Keratinocyte (primary cell): Measurements from ENCODE around the gene BCAS3. TPM values are rescaled to one million over a fixed set of nuclear protein-coding genes. Genes with fewer than 3 reads are reported as not detected.

ENCODE experiments used
- DNase-seq: peaks from one replicate; pipeline ENCODE4 v3.0.0-alpha.2; 2011; ENCODE audit warnings: low read depth, missing footprints, low spot score
- FAIRE-seq: peaks from 2 replicates; lab custom pipeline; 2011; peaks lifted over from hg19 to GRCh38; lab: Jason Lieb, UNC
- H2AFZ ChIP-seq: 2 replicates; pipeline ENCODE4 v1.6.0; 2012; ENCODE audit warnings: low read length, control low read depth, inconsistent platforms; ENCODE audit not compliant: control insufficient read depth
- H3K27ac ChIP-seq: 2 replicates; pipeline ENCODE4 v1.5.1; 2011; ENCODE audit warnings: low read length; ENCODE audit not compliant: control insufficient read depth, insufficient read depth
- H3K27me3 ChIP-seq: 3 replicates; pipeline ENCODE4 v1.6.0; 2011; ENCODE audit warnings: low read length; ENCODE audit not compliant: control insufficient read depth, insufficient read depth; ENCODE audit errors: extremely low read depth
- H3K36me3 ChIP-seq, 2 experiments: 2 replicates in 1 of 2; 3 replicates in 1 of 2; pipeline ENCODE4 v1.5.1; 2011; ENCODE audit warnings: low read length in 2 of 2, mild to moderate bottlenecking in 1 of 2; ENCODE audit not compliant: control insufficient read depth in 2 of 2, insufficient read depth in 2 of 2; ENCODE audit errors: extremely low read depth in 1 of 2
- H3K4me1 ChIP-seq: 3 replicates; pipeline ENCODE4 v1.5.1; 2011; ENCODE audit warnings: low read length; ENCODE audit not compliant: control insufficient read depth, insufficient read depth; ENCODE audit errors: extremely low read depth
- H3K4me2 ChIP-seq: 3 replicates; pipeline ENCODE4 v1.6.0; 2011; ENCODE audit warnings: low read depth, low read length; ENCODE audit not compliant: control insufficient read depth, insufficient read depth; ENCODE audit errors: extremely low read depth
- H3K4me3 ChIP-seq, 3 experiments: fragments of 200-600 bp in 1 of 3; sonication (generic) in 1 of 3; 2 replicates in 2 of 3; 3 replicates in 1 of 3; pipeline ENCODE4 v1.5.1; 2011 to 2016; ENCODE audit warnings: low read length in 3 of 3, mild to moderate bottlenecking in 3 of 3, control low read depth in 2 of 3, inconsistent platforms in 1 of 3, low read depth in 1 of 3, mixed read lengths in 1 of 3, mixed run types in 1 of 3, moderate library complexity in 1 of 3; ENCODE audit not compliant: control insufficient read depth in 2 of 3, insufficient read depth in 2 of 3; ENCODE audit errors: extremely low read depth in 1 of 3
- H3K79me2 ChIP-seq: 2 replicates; pipeline ENCODE4 v1.6.0; 2012; ENCODE audit warnings: low read length; ENCODE audit not compliant: control insufficient read depth, insufficient read depth
- H3K9ac ChIP-seq: 3 replicates; pipeline ENCODE4 v1.6.0; 2011; ENCODE audit warnings: low read length; ENCODE audit not compliant: control insufficient read depth, insufficient read depth; ENCODE audit errors: extremely low read depth
- H3K9me1 ChIP-seq: 3 replicates; pipeline ENCODE4 v1.6.0; 2011; ENCODE audit warnings: low read length; ENCODE audit not compliant: control insufficient read depth, insufficient read depth; ENCODE audit errors: extremely low read depth
- H3K9me3 ChIP-seq: 2 replicates; pipeline ENCODE4 v1.5.1; 2012; ENCODE audit warnings: low read depth, low read length; ENCODE audit not compliant: control insufficient read depth
- H4K20me1 ChIP-seq: 3 replicates; pipeline ENCODE4 v1.6.0; 2011; ENCODE audit warnings: low read length; ENCODE audit not compliant: control insufficient read depth, insufficient read depth; ENCODE audit errors: extremely low read depth
- EZH2 ChIP-seq: IDR thresholded peaks from one replicate; pipeline ENCODE4 v1.6.1; 2012; ENCODE audit warnings: inconsistent platforms, mild to moderate bottlenecking, low read length, moderate library complexity
- dilution Hi-C: fragments of 300-500 bp; cut with MboI; formaldehyde crosslinking; loops from one replicate; pipeline ENCODE4 v1.7.0; 2020; ENCODE audit warnings: low sequenced_read_pairs; ENCODE audit not compliant: extremely low pct_ligation_motif_present
- polyA plus RNA-seq, 5 experiments: library from polyadenylated mRNA; depleted of rRNA in 3 of 5; stranded (reverse) in 3 of 5; stranded (forward) in 1 of 5; unstranded in 1 of 5; fragments of >200 nt; gene quantifications; 1 replicate in 1 of 5; 2 replicates in 3 of 5; 3 replicates in 1 of 5; pipeline versions ENCODE4 v1.2.1 to v1.2.3, GENCODE V29; 2011 to 2012; ENCODE audit warnings: missing spikeins in 2 of 5, low read depth in 1 of 5, low replicate concordance in 1 of 5
- TF ChIP-seq, protein P1 (sequence below), 3 experiments: IDR thresholded peaks in 1 of 3; conservative IDR thresholded peaks in 1 of 3; optimal IDR thresholded peaks in 1 of 3; 2 replicates in 2 of 3; 3 replicates in 1 of 3; pipeline versions ENCODE3 to v1.5.1; 2011; ENCODE audit warnings: low read length in 3 of 3, mild to moderate bottlenecking in 3 of 3, moderate library complexity in 2 of 3, control low read depth in 1 of 3, inconsistent platforms in 1 of 3; ENCODE audit not compliant: insufficient read depth in 2 of 3; ENCODE audit errors: extremely low read depth in 1 of 3

Gene BCAS3
- polyA plus RNA-seq, 1 donor (not counting 4 experiments of a cell fraction or from before 2014, with no cell fraction given) = 11.8 TPM

DNA sequence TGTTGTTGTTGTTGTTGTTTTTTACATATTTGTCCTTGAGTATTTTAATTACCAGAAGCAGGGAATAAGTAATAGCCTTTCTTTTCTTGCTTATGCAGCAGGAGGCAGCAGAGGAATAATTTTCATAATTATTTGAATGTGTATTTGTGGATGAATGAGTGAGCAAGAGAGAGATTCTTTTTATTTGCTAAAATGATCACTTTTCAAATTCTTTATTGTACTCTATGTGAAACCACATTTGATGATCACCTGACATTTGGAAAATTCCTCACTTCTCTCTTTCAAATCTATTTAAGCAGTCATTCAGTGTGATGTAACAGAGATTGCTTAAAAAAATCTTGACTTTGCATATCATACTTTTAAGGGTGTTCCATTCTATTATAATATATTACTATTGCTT lies 223.6 kb downstream of the BCAS3 start:
- DNase-seq = no peak
- H3K4me3 ChIP-seq = no peak overlapping the region
- peaks cover 6% of the 10 kb centered on the region for H3K4me1 ChIP-seq

DNA sequence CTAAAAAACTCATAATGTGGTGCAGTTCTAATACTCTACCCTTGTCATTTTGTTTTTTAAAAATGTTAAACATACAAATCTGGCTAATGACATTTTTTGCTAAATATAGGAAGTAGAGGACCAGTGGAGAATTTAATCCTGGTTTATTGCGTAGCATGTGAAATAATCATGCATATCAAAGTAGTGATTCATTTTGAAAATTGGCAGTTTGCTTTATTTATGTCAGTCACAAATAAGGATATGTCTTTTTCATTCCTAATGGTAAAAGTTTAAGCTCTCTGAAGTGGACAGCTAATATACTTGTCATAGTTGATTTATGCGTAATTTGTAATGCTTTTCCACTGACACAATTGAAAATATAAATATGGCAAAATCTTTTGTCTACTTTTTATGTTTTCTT lies 224.2 kb downstream of the BCAS3 start:
- Histone ChIP-seq H3K27ac (no peak overlapping the region), H3K4me3 (no peak overlapping the region), H3K9me1 (no peaks in the 10 kb centered on the region), H2AFZ (no peak overlapping the region), H3K9me3 (no peaks in the 10 kb centered on the region), H3K4me1 (peaks cover 6% of the 10 kb centered on the region), H4K20me1 (no peaks in the 10 kb centered on the region), H3K36me3 (no peaks in the 10 kb centered on the region), H3K79me2 (no peaks in the 10 kb centered on the region), H3K27me3 (no peaks in the 10 kb centered on the region), H3K4me2 (no peak overlapping the region), H3K9ac (no peak overlapping the region)
- FAIRE-seq (no peak), DNase-seq (no peak)
- TF ChIP-seq EZH2 = no peak
- TF ChIP-seq, protein P1, sequence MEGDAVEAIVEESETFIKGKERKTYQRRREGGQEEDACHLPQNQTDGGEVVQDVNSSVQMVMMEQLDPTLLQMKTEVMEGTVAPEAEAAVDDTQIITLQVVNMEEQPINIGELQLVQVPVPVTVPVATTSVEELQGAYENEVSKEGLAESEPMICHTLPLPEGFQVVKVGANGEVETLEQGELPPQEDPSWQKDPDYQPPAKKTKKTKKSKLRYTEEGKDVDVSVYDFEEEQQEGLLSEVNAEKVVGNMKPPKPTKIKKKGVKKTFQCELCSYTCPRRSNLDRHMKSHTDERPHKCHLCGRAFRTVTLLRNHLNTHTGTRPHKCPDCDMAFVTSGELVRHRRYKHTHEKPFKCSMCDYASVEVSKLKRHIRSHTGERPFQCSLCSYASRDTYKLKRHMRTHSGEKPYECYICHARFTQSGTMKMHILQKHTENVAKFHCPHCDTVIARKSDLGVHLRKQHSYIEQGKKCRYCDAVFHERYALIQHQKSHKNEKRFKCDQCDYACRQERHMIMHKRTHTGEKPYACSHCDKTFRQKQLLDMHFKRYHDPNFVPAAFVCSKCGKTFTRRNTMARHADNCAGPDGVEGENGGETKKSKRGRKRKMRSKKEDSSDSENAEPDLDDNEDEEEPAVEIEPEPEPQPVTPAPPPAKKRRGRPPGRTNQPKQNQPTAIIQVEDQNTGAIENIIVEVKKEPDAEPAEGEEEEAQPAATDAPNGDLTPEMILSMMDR (optimal IDR thresholded peaks at IDR 0.05 in 1 of 3, IDR thresholded peaks at IDR 0.05 in 1 of 3, conservative IDR thresholded peaks at IDR 0.05 in 1 of 3; ENCODE audit: extremely low read depth in 1 of 3, insufficient read depth in 2 of 3, low read length in 3 of 3) = no peak
- dilution Hi-C loops = no loop called here

More for the DNA sequence above, 223.6 kb downstream of the BCAS3 start:
- no peaks in the 10 kb centered on the region for H3K9me3 ChIP-seq
- H3K9me1 ChIP-seq = no peaks in the 10 kb centered on the region
- no peaks in the 10 kb centered on the region for H3K27me3 ChIP-seq
- H3K36me3 ChIP-seq = no peaks in the 10 kb centered on the region
- TF ChIP-seq, protein P1 (optimal IDR thresholded peaks at IDR 0.05 in 1 of 3, IDR thresholded peaks at IDR 0.05 in 1 of 3, conservative IDR thresholded peaks at IDR 0.05 in 1 of 3; ENCODE audit: extremely low read depth in 1 of 3, insufficient read depth in 2 of 3, low read length in 3 of 3) = no peak
- no peak for TF ChIP-seq EZH2
- H4K20me1 ChIP-seq = no peaks in the 10 kb centered on the region
- H3K27ac ChIP-seq = no peak overlapping the region
- no peak overlapping the region for H3K9ac ChIP-seq
- H3K4me2 ChIP-seq = no peak overlapping the region
- no peak for FAIRE-seq
- no peaks in the 10 kb centered on the region for H3K79me2 ChIP-seq
- dilution Hi-C loops = no loop called here
- H2AFZ ChIP-seq = no peak overlapping the region
